ENCODE measurements around the gene TMEM217. TPM values are rescaled to one million over a fixed set of nuclear protein-coding genes. Genes with fewer than 3 reads are reported as not detected.
A peak's percentile ranks its signal among the peaks of the same experiment; 100 is the strongest.

TMEM217 gene
- total and polyA plus RNA-seq, 2 of the 4 experiments (the other 2 are of a cell fraction), result 1.4 to 3.5 TPM

DNA sequence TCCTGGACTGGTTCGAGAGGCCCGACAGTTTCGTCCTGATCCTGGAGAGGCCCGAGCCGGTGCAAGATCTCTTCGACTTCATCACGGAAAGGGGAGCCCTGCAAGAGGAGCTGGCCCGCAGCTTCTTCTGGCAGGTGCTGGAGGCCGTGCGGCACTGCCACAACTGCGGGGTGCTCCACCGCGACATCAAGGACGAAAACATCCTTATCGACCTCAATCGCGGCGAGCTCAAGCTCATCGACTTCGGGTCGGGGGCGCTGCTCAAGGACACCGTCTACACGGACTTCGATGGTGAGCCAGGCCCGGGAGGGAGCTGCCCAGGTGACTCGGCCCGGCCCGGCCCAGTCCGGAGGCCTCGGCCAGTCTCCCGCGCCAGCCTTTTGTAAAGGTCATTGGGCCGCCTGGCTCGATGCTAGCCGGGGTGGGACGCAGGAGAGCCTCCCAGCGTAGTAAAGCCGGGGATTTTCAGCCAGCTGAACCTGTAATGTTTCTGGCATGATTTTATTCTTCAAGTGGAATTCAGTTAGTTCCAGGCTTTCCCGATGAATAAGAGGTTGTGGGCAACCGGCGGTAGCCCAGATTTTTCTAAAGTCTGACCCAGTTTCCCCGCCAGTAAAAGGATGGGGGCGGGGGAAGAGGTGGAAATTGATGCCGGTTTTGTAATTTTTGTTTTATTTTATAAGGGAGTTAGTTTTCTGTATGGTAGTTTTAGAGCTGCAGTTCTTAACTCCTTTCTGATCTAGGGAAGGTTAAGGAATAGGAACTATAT, 86.6 kb downstream of the TMEM217 start:
- intact Hi-C loops (cut with micrococcal nuclease) (no loop called here), dilution Hi-C loops (cut with HindIII; ENCODE audit: low sequenced_read_pairs, unreplicated experiment) (no loop called here), in situ Hi-C loops (cut with MboI; ENCODE audit: low sequenced_read_pairs) (loop anchor here (5.0 kb wide), 1 partner anchor 119 kb away; no protein-coding TSS in a partner anchor)
- WGBS, 2 experiments (ENCODE audit: extremely low coverage in 2 of 2, insufficient read length in 1 of 2), result 0% methylated on average over 26 of the region's 45 CpGs; no CpG with 5 or more reads in 1 of the 2 experiments
- H3K9me1 ChIP-seq (ENCODE audit: insufficient read depth, low read length), result no peaks in the 10 kb centered on the region; the same call in 1 of the 2 replicates
- no peaks in the 10 kb centered on the region for H3K9me3 ChIP-seq (ENCODE audit: control insufficient read depth, insufficient read depth, low read length)
- H3K4me2 ChIP-seq (ENCODE audit: low read depth, low read length), result peak overlapping the region; percentile 78
- peak overlapping the region; percentile 28; the same call in 1 of the 2 replicates for H2BK120ac ChIP-seq (ENCODE audit: low read depth, low read length)
- peak overlapping the region; percentile 84 for H3K4me3 ChIP-seq (ENCODE audit: insufficient read depth, low read depth, low read length)
- 0 out of 3 replicates have a peak overlapping the region, but pooled peaks have one; percentile 0 for H2BK15ac ChIP-seq (ENCODE audit: low read depth, low read length)
- DNase-seq, result peak; percentile 51
- peak overlapping the region; percentile 34 to 44; a peak in 2 of 4 replicates for H4K8ac ChIP-seq (ENCODE audit: low read depth in 2 of 2, low read length in 2 of 2)
- H3K9ac ChIP-seq (ENCODE audit: low read depth, low read length), result peak overlapping the region; percentile 85
- peak overlapping the region; percentile 95 for H3K14ac ChIP-seq (replicated peaks; ENCODE audit: low read depth, low read length)
- H3K56ac ChIP-seq (ENCODE audit: extremely low read depth, insufficient read depth, low read length), result peak overlapping the region; percentile 60; the same call in 1 of the 2 replicates
- TF ChIP-seq, protein P1, sequence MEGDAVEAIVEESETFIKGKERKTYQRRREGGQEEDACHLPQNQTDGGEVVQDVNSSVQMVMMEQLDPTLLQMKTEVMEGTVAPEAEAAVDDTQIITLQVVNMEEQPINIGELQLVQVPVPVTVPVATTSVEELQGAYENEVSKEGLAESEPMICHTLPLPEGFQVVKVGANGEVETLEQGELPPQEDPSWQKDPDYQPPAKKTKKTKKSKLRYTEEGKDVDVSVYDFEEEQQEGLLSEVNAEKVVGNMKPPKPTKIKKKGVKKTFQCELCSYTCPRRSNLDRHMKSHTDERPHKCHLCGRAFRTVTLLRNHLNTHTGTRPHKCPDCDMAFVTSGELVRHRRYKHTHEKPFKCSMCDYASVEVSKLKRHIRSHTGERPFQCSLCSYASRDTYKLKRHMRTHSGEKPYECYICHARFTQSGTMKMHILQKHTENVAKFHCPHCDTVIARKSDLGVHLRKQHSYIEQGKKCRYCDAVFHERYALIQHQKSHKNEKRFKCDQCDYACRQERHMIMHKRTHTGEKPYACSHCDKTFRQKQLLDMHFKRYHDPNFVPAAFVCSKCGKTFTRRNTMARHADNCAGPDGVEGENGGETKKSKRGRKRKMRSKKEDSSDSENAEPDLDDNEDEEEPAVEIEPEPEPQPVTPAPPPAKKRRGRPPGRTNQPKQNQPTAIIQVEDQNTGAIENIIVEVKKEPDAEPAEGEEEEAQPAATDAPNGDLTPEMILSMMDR (conservative IDR thresholded peaks at IDR 0.05; ENCODE audit: low read depth, low read length), result no peak
- TF ChIP-seq CHD1 (IDR thresholded peaks at IDR 0.05; ENCODE audit: low read depth, low read length) (no peak; the same call in 1 of the 2 replicates), MAFK (IDR thresholded peaks at IDR 0.05; ENCODE audit: low read depth, low read length) (no peak), POLR2A (IDR thresholded peaks at IDR 0.05; ENCODE audit: low read depth, low read length) (no peak), RAD21 (IDR thresholded peaks at IDR 0.05; ENCODE audit: low read length) (no peak), NFE2L2 (IDR thresholded peaks at IDR 0.05; ENCODE audit: low read depth, low read length) (no peak), RFX5 (IDR thresholded peaks at IDR 0.05; ENCODE audit: low read depth, low read length) (no peak), MAZ (IDR thresholded peaks at IDR 0.05; ENCODE audit: borderline replicate concordance, low read depth, low read length) (no peak), RCOR1 (IDR thresholded peaks at IDR 0.05; ENCODE audit: insufficient replicate concordance, low read length) (no peak), BHLHE40 (IDR thresholded peaks at IDR 0.05; ENCODE audit: low read depth, low read length) (no peak), FOS (IDR thresholded peaks at IDR 0.05; ENCODE audit: low read depth, low read length) (no peak)
- TF ChIP-seq, protein P2, sequence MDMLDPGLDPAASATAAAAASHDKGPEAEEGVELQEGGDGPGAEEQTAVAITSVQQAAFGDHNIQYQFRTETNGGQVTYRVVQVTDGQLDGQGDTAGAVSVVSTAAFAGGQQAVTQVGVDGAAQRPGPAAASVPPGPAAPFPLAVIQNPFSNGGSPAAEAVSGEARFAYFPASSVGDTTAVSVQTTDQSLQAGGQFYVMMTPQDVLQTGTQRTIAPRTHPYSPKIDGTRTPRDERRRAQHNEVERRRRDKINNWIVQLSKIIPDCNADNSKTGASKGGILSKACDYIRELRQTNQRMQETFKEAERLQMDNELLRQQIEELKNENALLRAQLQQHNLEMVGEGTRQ (IDR thresholded peaks at IDR 0.05; ENCODE audit: low read depth, low read length), result no peak
- H3K36me3 ChIP-seq (ENCODE audit: control insufficient read depth, insufficient read depth, low read length), result peaks cover 37% of the 10 kb centered on the region
- H2AK9ac ChIP-seq (replicated peaks; ENCODE audit: low read depth, low read length, poor library complexity), result peak overlapping the region; percentile 95
- H3K23ac ChIP-seq (ENCODE audit: low read depth, low read length), result peak overlapping the region; percentile 85
- H3K4ac ChIP-seq (ENCODE audit: low read depth, low read length), result peak overlapping the region; percentile 88
- peak overlapping the region; percentile 80 for H3K27ac ChIP-seq (ENCODE audit: insufficient read depth, low read length)
- H4K91ac ChIP-seq (ENCODE audit: insufficient read depth, low read depth, low read length), result peak overlapping the region; percentile 82
- peaks cover 43% of the 10 kb centered on the region for H4K20me1 ChIP-seq (ENCODE audit: insufficient read depth, low read length)
- H2AK5ac ChIP-seq (ENCODE audit: low read depth, low read length), result peak overlapping the region; percentile 63
- H3K79me1 ChIP-seq (ENCODE audit: low read depth in 1 of 2, low read length in 2 of 2), result peaks cover 16 to 38% of the 10 kb centered on the region in 2 experiments
- no peak overlapping the region for H2BK20ac ChIP-seq (ENCODE audit: low read depth, low read length)
- BruUV-seq (replicated peaks), result no TSS peak
- H3K27me3 ChIP-seq (ENCODE audit: control insufficient read depth, insufficient read depth, low read length), result no peaks in the 10 kb centered on the region
- H3K4me1 ChIP-seq (ENCODE audit: control insufficient read depth, insufficient read depth, low read length), result peaks cover 7% of the 10 kb centered on the region
- H2BK5ac ChIP-seq (ENCODE audit: low read depth, low read length, poor library complexity, severe bottlenecking), result peak overlapping the region; percentile 77
- peak overlapping the region; percentile 37 for H4K5ac ChIP-seq (ENCODE audit: low read depth, low read length)
- ATAC-seq (ENCODE audit: low read depth), result no peak
- CTCF ChIA-PET, result interaction anchor here (0.8 to 4.0 kb wide), 11 partner anchors 22 to 406 kb away, joined by 3 to 20 read pairs (median 6); no protein-coding TSS in a partner anchor
- POLR2A ChIA-PET (ENCODE audit: unreplicated experiment), result interaction anchor here (0.7 kb wide), 2 partner anchors 43 to 324 kb away, joined by 7 to 11 read pairs; no protein-coding TSS in a partner anchor
- peak overlapping the region; percentile 12 for H3K18ac ChIP-seq (ENCODE audit: low read depth, low read length)
- peak overlapping the region; percentile 88 for H2AFZ ChIP-seq (replicated peaks; ENCODE audit: low read length, poor library complexity)

Measured in IMR-90 (cell line).